HCEC 1CT (cell line): Measurements from ENCODE around the gene UBASH3B.

Source experiments
- DNase-seq: peaks from one replicate; pipeline ENCODE4 v3.0.0-alpha.2; 2017

UBASH3B gene

DNA sequence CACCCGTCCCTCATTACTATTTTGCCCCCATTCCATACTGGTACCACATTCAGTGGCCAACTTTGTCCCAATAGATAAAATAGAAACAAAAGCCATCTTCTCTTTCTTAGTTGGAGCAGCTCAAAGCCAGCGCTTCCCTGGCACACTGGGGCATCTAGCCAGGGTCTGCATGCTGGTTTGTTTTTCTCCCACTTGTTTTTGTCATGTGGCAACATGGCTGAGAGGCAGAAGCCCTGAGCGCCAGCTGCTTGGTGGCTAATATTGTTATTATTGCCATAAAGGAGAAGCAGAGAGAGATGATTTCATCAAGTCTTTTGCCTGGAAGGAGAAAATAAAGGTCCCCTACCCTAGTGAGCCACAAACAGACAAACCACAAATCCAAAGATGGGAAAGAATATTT lies 134.4 kb downstream of the UBASH3B start:
- DNase-seq = no peak

DNA sequence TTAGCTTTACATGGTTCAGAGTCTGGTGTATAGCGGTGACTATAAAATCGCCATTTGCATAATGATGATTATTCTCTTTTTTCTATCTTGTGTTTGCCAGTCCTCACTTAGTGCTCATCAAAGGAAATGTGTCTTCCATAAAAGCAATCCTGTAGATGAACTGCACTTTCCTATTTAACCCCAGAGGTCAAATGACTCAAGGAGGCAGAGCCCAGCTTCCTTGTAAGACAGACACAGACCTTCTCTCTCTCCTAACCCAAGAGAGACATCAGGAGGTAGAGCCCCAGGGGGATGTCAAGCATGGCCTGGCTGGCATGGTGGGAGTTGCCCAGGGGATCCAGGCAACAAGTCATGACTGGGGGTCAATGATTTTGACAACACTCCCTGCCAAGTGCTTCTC lies 135.9 kb downstream of the UBASH3B start:
- DNase-seq = peak; percentile 64

DNA sequence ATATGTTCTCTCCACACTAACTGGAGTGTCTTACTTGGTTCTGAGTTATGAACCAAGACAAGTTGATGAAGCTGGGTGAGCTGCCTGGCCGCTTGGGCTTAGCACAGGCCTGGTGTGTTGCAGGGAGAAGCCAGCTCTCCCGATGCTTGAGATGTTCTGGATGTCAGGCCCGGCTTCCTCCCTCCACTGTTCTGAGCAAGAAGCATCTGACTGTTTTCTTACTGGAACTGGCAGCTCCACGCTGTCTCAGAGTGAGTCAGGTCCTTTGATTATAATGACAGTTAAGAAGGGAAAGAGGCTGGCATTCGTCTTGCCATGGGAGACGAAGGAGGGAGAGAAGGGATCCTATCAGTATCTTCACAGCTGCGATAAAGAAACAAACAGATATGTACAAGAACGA lies 136.3 kb downstream of the UBASH3B start:
- DNase-seq = peak; percentile 64

GRCh38 chr11:122793515-122793914 lies 138.0 kb downstream of the UBASH3B start:
- no peak for DNase-seq

DNA sequence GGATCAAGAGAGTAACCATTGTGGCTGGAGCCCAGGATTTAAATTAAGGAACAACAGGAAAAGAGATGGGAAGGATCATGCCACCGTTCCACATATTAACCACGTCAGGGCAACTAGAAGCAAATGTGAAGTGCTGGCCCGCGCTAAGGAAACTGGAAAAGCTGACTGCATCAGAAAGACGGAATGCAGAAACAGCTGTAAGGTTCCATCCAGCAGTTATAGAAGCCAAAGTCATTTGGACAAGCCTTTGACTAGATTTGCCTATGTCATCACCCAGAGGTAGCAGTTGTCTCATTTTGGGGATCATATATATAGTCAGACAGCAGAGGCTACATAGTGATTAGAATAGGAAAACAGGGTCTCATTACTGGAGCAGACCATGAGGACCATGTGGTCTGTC lies 139.8 kb downstream of the UBASH3B start:
- DNase-seq = no peak

DNA sequence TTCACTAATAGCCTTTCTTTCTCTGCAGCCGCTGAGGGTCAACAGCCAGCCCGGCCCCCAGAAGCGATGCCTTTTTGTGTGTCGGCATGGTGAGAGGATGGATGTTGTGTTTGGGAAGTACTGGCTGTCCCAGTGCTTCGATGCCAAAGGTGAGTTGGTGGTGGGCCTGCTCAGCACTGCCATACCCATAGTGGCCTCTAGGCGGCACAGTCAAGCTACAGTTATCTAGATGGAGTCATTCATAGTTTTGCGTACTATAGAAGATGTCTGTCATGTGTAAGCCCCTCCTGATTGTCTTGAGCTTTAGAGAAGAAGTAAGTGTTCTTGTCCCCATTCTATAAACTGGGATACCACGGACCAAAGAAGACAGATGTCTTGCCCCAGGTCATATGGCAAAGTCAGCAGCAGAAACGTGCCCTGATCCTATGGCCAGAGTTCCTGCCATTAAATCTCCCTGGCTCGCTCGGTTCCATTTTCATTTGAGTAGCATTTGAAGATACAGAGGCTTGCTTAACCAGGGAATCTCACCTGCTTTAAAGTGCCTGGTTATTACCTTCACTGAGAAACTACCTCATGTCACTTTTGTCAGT lies 140.7 kb downstream of the UBASH3B start:
- DNase-seq = peak; percentile 37

GRCh38 chr11:122797651-122798050 lies 142.1 kb downstream of the UBASH3B start:
- DNase-seq = no peak

DNA sequence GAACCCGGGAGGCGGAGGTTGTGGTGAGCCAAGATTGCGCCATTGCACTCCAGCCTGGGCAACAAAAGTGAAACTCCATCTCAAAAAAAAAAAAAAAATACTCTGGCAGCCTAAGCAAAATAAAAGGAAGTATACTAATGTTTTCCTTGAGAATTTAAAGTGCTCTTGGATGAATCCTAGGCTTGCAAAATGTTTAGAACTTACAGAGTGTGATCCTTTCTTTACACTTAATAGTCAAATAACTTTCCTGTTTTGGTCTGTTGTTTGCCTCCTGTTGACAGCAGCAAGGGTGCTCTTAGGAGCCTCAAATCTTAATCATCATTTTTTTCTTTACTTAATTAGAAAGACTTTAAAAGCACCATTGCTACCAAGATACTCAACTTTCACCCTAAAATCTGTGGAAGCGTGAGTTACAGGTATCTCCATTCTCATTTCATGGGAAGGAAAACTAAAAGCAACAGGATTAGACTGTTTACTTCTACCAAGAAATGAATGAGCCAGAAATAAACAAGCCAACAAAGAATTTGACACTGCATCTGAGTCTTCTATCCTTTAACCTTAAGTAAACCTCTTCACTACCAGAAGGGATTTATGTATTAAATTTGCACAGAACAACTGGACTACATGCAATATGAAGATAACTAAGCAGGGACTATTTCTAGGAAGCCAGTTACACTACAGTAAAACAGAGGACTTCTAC lies 144.0 kb downstream of the UBASH3B start:
- DNase-seq = no peak

DNA sequence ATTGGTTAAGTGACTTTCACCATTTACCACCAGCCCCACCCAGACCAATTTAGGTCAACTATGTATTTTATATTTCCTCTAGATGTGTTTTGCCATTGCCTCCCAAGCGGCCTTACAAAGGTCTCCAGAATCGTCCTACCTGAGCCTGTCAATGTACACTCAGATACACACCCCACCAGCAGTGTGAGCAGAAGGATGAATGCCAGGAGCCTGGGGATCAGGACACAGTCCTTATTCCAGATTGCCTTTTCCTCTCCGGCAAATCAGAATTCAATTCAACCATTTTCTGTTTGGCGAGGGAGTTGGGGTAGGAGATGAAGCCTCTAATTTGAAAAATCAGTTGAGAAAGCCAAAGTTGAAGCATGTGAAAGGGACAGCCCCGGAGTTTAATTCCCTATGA lies 147.4 kb downstream of the UBASH3B start:
- no peak for DNase-seq

- peak; percentile 49 for DNase-seq
These were observed 147.8 kb downstream of the UBASH3B start for GRCh38 chr11:122803306-122803705.

DNA sequence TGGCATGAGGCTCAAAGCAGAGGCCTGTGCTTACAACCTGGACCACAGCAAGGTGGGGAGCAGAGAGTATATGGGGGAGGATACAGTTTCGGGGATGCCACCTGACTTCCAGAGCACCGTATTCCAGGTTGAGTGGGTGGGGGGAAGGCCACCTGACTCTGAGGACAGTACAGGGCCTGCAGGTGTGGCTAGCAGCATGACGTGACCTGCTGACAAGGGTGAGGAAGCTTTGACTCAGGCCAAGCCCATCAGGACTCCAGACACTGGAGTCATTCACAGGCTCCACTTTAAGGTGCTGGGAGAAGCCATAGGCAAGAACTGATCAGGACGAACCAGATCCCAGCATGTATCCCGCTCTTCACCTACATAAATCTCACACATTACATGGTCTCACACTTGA lies 148.2 kb downstream of the UBASH3B start:
- no peak for DNase-seq

GRCh38 chr11:122804161-122804560 lies 148.6 kb downstream of the UBASH3B start:
- DNase-seq = no peak

DNA sequence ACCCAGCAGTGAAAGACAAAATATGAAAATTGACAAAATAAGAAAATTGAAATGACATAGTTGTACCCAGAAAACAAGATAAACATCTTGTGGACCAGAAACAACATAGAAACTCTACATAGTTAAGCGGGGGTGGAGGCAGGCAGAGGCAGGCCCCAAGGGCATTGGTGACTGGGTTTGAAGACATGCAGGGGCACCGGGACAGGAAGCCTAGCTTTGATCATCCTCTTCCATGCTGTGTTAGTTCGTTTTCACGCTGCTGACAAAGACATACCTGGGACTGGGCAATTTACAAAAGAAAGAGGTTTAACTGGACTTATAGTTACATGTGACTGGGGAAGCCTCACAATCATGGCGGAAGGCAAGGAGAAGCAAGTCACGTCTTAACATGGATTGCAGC lies 149.3 kb downstream of the UBASH3B start:
- no peak for DNase-seq

- no peak for DNase-seq
These were observed 152.4 kb downstream of the UBASH3B start for GRCh38 chr11:122807731-122808477.

DNA sequence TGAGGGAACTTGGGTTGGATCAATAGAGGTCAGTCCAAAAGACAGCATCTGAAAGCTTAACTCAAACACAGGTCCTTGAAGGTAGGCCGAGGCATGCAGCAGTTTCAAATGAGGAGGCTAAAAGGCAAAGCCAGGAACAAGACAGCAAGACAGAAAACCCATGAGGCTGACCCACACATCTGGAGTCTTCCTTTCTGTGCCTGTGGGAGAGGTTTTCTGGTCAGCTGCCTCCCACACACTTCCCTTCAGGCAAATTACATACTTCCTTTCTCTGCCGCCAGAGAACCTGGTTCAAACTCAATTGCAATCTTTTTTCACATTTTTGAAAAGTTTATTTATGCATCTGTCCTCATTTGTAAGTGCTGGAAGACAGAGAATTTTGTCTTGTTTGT lies 153.0 kb downstream of the UBASH3B start:
- no peak for DNase-seq

DNA sequence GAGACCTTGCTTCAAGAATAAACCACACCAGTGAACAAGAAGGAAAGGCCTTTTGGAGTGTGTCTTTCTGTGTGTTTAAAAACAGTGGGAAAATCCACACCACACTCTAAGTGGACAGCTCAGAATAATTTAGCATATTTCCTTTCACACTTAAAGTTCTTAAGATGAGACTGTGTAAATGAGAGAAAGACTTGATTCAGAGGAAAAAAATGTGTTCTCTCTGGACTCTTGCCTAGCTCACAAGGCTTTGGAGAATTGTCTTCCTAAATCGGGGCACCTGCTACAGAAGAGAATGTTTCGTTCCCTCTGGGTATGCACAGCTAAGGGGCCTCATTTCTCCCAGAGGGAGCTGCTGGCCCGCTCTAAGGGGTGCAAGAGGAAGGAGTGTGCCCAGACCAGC lies 154.3 kb downstream of the UBASH3B start:
- no peak for DNase-seq

DNA sequence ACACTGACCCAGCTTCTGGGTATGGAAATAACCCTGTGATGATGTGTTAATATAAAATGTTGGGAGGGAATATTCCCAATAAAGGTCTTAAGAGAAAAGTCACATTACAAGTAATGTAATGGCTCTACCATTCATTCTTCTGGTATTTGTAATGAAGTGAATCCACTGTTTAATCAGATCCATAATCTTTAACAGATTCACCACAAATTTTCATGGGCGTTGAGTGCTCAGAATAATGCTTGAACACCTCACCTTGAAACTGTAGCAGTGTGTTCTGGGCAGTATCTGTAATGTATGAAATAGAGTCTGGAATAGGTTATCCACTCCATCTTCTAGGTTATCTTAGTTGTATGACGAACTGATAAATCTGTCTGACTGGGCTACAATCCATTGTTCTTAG lies 156.2 kb downstream of the UBASH3B start:
- no peak for DNase-seq

- no peak for DNase-seq
These were observed 157.1 kb downstream of the UBASH3B start for GRCh38 chr11:122812638-122813037.

DNA sequence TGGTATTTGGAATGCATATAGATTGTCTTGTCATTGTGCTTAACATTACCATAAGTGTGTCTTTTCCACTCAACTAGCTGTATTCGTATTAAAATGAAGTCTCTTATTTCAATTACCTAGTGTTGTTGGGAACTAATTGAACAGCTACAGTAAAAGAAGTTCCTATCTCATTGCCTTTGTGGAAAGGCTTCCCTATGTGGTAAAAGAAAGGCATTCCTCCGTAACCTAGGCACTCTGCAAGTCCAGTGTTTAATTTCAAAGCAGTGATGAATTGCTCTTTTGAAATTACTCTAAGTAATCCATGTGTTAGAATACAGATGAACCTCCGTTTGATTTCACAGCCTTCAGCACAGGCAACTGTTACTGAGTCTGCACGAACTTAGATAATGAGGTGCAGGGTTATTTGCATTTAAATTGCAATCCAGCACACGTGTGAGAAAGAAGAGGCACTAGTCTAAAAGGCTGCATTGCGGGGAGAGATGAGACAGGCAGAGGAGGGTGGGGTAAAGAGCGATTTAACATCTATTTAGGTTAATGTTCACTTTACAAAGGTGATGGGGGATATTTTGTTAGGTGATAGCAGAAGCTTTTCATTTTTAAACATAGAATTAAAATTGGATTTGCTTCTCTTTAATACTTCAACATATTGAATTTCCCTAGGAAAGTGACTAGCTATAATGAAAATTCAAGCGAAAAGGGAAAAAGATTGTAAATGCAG lies 157.8 kb downstream of the UBASH3B start:
- no peak for DNase-seq

GRCh38 chr11:122813894-122814270 lies 158.4 kb downstream of the UBASH3B start:
- no peak for DNase-seq

GRCh38 chr11:122814401-122814800 lies 158.9 kb downstream of the UBASH3B start:
- no peak for DNase-seq

DNA sequence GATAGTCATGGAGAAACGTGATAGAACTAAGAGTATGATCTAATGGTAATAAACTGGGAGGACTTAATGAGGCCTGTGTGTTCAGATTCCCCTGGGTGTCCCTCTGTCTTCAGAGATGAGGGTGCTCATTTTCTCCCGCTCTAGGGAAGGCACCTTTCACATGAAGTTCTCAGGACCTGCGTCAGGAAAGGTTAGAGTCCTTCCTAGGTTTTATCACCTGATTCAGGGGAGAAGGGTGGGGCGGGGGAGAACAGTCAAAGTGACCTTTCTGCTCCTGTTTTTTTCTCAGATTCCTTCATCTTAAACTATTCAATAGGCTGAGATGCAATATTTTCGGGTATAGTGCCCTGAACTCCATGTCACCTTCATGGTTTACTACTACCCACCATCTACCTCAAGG lies 160.4 kb downstream of the UBASH3B start:
- DNase-seq = no peak

DNA sequence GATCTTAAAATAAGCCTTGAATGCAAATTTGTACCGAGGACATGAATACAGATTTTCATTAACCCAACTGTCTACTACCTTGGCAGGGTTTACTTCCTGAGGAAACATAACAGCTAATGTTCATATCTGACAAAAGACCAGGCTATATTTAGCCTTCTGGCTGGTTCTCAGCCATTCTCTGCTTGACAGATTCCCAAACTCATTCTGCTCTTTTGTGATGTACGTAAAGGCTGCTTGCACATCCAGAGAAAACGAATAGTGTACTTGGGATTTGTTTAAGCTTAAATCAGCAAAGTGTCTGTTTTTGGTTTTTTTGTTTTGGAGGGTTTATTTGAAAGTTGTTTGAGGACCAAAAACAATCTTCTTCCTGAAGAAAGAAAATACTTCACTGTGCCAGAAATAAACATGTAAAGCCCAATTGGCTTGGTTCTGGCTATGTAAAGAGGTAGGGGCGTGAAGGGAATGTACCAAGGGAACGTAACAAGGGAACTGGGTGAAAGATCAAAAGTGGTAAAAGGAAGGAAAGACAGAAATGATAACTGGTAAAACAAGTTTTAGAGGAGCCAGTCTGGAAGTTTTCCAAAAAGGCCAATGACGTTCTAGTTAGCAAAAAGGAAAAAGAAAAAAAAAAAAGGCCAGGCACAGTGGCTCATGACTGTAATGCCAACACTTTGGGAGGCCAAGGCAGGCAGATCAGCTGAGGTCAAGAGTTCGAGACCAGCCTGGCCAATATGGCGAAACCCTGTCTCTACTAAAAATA lies 161.4 kb downstream of the UBASH3B start:
- no peak for DNase-seq
